Keratinocyte (primary cell): ENCODE measurements around the gene RPS6KA5. TPM values are rescaled to one million over a fixed set of nuclear protein-coding genes. Genes with fewer than 3 reads are reported as not detected.
"Not testable (repeated sequence)": the region's sequence is repeated elsewhere in the genome, so short reads cannot be mapped to it uniquely, and the experiment has no call there.

Experiments used
- DNase-seq: peaks from one replicate; pipeline ENCODE4 v3.0.0-alpha.2; 2011; ENCODE audit warnings: low read depth, missing footprints, low spot score
- FAIRE-seq: peaks from 2 replicates; lab custom pipeline; 2011; peaks lifted over from hg19 to GRCh38; lab: Jason Lieb, UNC
- H2AFZ ChIP-seq: 2 replicates; pipeline ENCODE4 v1.6.0; 2012; ENCODE audit warnings: low read length, control low read depth, inconsistent platforms; ENCODE audit not compliant: control insufficient read depth
- H3K27ac ChIP-seq: 2 replicates; pipeline ENCODE4 v1.5.1; 2011; ENCODE audit warnings: low read length; ENCODE audit not compliant: control insufficient read depth, insufficient read depth
- H3K27me3 ChIP-seq: 3 replicates; pipeline ENCODE4 v1.6.0; 2011; ENCODE audit warnings: low read length; ENCODE audit not compliant: control insufficient read depth, insufficient read depth; ENCODE audit errors: extremely low read depth
- H3K36me3 ChIP-seq, 2 experiments: 2 replicates in 1 of 2; 3 replicates in 1 of 2; pipeline ENCODE4 v1.5.1; 2011; ENCODE audit warnings: low read length in 2 of 2, mild to moderate bottlenecking in 1 of 2; ENCODE audit not compliant: control insufficient read depth in 2 of 2, insufficient read depth in 2 of 2; ENCODE audit errors: extremely low read depth in 1 of 2
- H3K4me1 ChIP-seq: 3 replicates; pipeline ENCODE4 v1.5.1; 2011; ENCODE audit warnings: low read length; ENCODE audit not compliant: control insufficient read depth, insufficient read depth; ENCODE audit errors: extremely low read depth
- H3K4me2 ChIP-seq: 3 replicates; pipeline ENCODE4 v1.6.0; 2011; ENCODE audit warnings: low read depth, low read length; ENCODE audit not compliant: control insufficient read depth, insufficient read depth; ENCODE audit errors: extremely low read depth
- H3K4me3 ChIP-seq, 3 experiments: fragments of 200-600 bp in 1 of 3; sonication (generic) in 1 of 3; 2 replicates in 2 of 3; 3 replicates in 1 of 3; pipeline ENCODE4 v1.5.1; 2011 to 2016; ENCODE audit warnings: low read length in 3 of 3, mild to moderate bottlenecking in 3 of 3, control low read depth in 2 of 3, inconsistent platforms in 1 of 3, low read depth in 1 of 3, mixed read lengths in 1 of 3, mixed run types in 1 of 3, moderate library complexity in 1 of 3; ENCODE audit not compliant: control insufficient read depth in 2 of 3, insufficient read depth in 2 of 3; ENCODE audit errors: extremely low read depth in 1 of 3
- H3K79me2 ChIP-seq: 2 replicates; pipeline ENCODE4 v1.6.0; 2012; ENCODE audit warnings: low read length; ENCODE audit not compliant: control insufficient read depth, insufficient read depth
- H3K9ac ChIP-seq: 3 replicates; pipeline ENCODE4 v1.6.0; 2011; ENCODE audit warnings: low read length; ENCODE audit not compliant: control insufficient read depth, insufficient read depth; ENCODE audit errors: extremely low read depth
- H3K9me1 ChIP-seq: 3 replicates; pipeline ENCODE4 v1.6.0; 2011; ENCODE audit warnings: low read length; ENCODE audit not compliant: control insufficient read depth, insufficient read depth; ENCODE audit errors: extremely low read depth
- H3K9me3 ChIP-seq: 2 replicates; pipeline ENCODE4 v1.5.1; 2012; ENCODE audit warnings: low read depth, low read length; ENCODE audit not compliant: control insufficient read depth
- H4K20me1 ChIP-seq: 3 replicates; pipeline ENCODE4 v1.6.0; 2011; ENCODE audit warnings: low read length; ENCODE audit not compliant: control insufficient read depth, insufficient read depth; ENCODE audit errors: extremely low read depth
- CTCF ChIP-seq, 3 experiments: IDR thresholded peaks in 1 of 3; conservative IDR thresholded peaks in 1 of 3; optimal IDR thresholded peaks in 1 of 3; 2 replicates in 2 of 3; 3 replicates in 1 of 3; pipeline versions ENCODE3 to v1.5.1; 2011; ENCODE audit warnings: low read length in 3 of 3, mild to moderate bottlenecking in 3 of 3, moderate library complexity in 2 of 3, control low read depth in 1 of 3, inconsistent platforms in 1 of 3; ENCODE audit not compliant: insufficient read depth in 2 of 3; ENCODE audit errors: extremely low read depth in 1 of 3
- EZH2 ChIP-seq: IDR thresholded peaks from one replicate; pipeline ENCODE4 v1.6.1; 2012; ENCODE audit warnings: inconsistent platforms, mild to moderate bottlenecking, low read length, moderate library complexity
- dilution Hi-C: fragments of 300-500 bp; cut with MboI; formaldehyde crosslinking; loops from one replicate; pipeline ENCODE4 v1.7.0; 2020; ENCODE audit warnings: low sequenced_read_pairs; ENCODE audit not compliant: extremely low pct_ligation_motif_present
- polyA plus RNA-seq, 5 experiments: library from polyadenylated mRNA; depleted of rRNA in 3 of 5; stranded (reverse) in 3 of 5; stranded (forward) in 1 of 5; unstranded in 1 of 5; fragments of >200 nt; gene quantifications; 1 replicate in 1 of 5; 2 replicates in 3 of 5; 3 replicates in 1 of 5; pipeline versions ENCODE4 v1.2.1 to v1.2.3, GENCODE V29; 2011 to 2012; ENCODE audit warnings: missing spikeins in 2 of 5, low read depth in 1 of 5, low replicate concordance in 1 of 5

RPS6KA5 gene
- polyA plus RNA-seq, 1 donor (not counting 4 experiments of a cell fraction or from before 2014, with no cell fraction given): 2.9 TPM

- Histone ChIP-seq H3K4me3 (no peak overlapping the region), H3K4me2 (no peak overlapping the region), H3K4me1 (no peaks in the 10 kb centered on the region), H3K36me3 (no peaks in the 10 kb centered on the region), H4K20me1 (no peaks in the 10 kb centered on the region), H3K27ac (no peak overlapping the region), H3K9me3 (no peaks in the 10 kb centered on the region), H2AFZ (no peak overlapping the region), H3K9ac (no peak overlapping the region), H3K79me2 (no peaks in the 10 kb centered on the region), H3K9me1 (no peaks in the 10 kb centered on the region), H3K27me3 (no peaks in the 10 kb centered on the region)
- DNase-seq (no peak), FAIRE-seq (no peak)
- dilution Hi-C loops: no loop called here
- TF ChIP-seq CTCF (optimal IDR thresholded peaks at IDR 0.05 in 1 of 3, IDR thresholded peaks at IDR 0.05 in 1 of 3, conservative IDR thresholded peaks at IDR 0.05 in 1 of 3; ENCODE audit: extremely low read depth in 1 of 3, insufficient read depth in 2 of 3, low read length in 3 of 3) (no peak), EZH2 (no peak)
These were observed 118.7 kb downstream of the RPS6KA5 start for GRCh38 chr14:90941706-90942105.

DNA sequence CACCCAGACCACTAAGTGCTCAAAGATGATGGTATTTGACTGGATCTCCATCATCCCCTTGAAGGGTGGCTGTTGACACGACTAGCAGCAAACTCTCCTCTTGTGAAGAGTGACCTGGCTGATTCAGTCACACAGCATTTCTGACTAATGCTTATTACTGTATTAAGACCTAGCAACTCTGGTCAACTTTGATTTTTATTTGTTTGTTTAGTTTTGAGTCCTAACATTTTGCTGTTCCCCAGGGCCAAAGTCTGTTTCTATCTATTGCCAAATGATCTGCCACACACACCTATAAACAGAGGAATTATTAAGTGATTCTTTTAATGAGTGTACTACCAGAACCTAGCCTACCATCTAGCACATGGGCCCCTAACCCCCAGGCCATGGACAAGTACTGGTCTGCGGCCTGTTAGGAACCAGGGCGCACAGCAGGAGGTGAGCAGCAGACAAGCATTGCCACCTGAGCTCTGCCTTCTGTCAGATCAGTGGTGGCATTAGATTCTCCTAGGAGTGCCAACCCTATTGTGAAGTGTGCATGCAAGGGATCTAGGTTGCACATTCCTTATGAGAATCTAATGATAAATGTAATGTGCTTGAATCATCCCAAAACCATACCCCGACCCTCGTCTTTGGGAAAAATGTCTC, 120.0 kb downstream of the RPS6KA5 start:
- FAIRE-seq (no peak), DNase-seq (no peak)
- Histone ChIP-seq H3K9me1 (no peaks in the 10 kb centered on the region), H3K79me2 (no peaks in the 10 kb centered on the region), H3K4me1 (no peaks in the 10 kb centered on the region), H3K27ac (no peak overlapping the region), H3K36me3 (no peaks in the 10 kb centered on the region), H3K9ac (no peak overlapping the region), H2AFZ (no peak overlapping the region), H3K27me3 (no peaks in the 10 kb centered on the region), H3K9me3 (no peaks in the 10 kb centered on the region), H3K4me2 (no peak overlapping the region), H3K4me3 (no peak overlapping the region), H4K20me1 (no peaks in the 10 kb centered on the region)
- dilution Hi-C loops: no loop called here
- TF ChIP-seq CTCF (optimal IDR thresholded peaks at IDR 0.05 in 1 of 3, IDR thresholded peaks at IDR 0.05 in 1 of 3, conservative IDR thresholded peaks at IDR 0.05 in 1 of 3; ENCODE audit: extremely low read depth in 1 of 3, insufficient read depth in 2 of 3, low read length in 3 of 3): no peak
- TF ChIP-seq EZH2: no peak

- dilution Hi-C loops: not testable (repeated sequence)
These were observed 121.1 kb downstream of the RPS6KA5 start for GRCh38 chr14:90939252-90939795.

More at GRCh38 chr14:90939252-90939795, 121.1 kb downstream of the RPS6KA5 start:
- H3K9me1 ChIP-seq, H3K4me1 ChIP-seq, H3K9ac ChIP-seq, H2AFZ ChIP-seq, FAIRE-seq, DNase-seq, H3K9me3 ChIP-seq, H3K27me3 ChIP-seq, H3K79me2 ChIP-seq, H4K20me1 ChIP-seq, H3K27ac ChIP-seq, H3K4me3 ChIP-seq, H3K36me3 ChIP-seq, H3K4me2 ChIP-seq: not testable (repeated sequence)
